ENCODE measurements around the gene CCND3. TPM values are rescaled to one million over a fixed set of nuclear protein-coding genes. Genes with fewer than 3 reads are reported as not detected.
A peak's percentile ranks its signal among the peaks of the same experiment; 100 is the strongest.

Gene CCND3
- total and polyA plus RNA-seq, 12 donors, result 85.9 to 309 (median 156) TPM

- Histone ChIP-seq H3K27ac (peak overlapping the region in 4 of 5 donors; percentile 37 to 97 (median 84)), H3K36me3 (replicated peaks in 1 of 2) (peaks cover 0 to 35% of the 10 kb centered on the region in 2 donors), H3K9me3 (replicated peaks in 1 of 3) (no peaks in the 10 kb centered on the region), H3K27me3 (no peaks in the 10 kb centered on the region), H3K4me3 (no peak overlapping the region), H3K4me1 (replicated peaks in 1 of 2) (peaks cover 28 to 61% of the 10 kb centered on the region in 2 donors)
- no peak for TF ChIP-seq CTCF (IDR thresholded peaks at IDR 0.05)
- no peak for TF ChIP-seq POLR2A (IDR thresholded peaks at IDR 0.05)
- intact Hi-C loops (cut with DNase I), result loop anchor here (5.0 to 10.0 kb wide), 3 partner anchors 93 to 153 kb away; partner anchors contain the start of genes PRICKLE4 (in 2 of the 2) and TOMM6 (in 2 of the 2)
- WGBS, 4 donors, result 29 to 76% (median 53%) methylated on average over 3 to 4 of the region's 4 CpGs
- DNase-seq, result peak in 3 of 7 donors; percentile 16 to 38 (median 29)
These were observed 3.6 kb downstream of the CCND3 start for GRCh38 chr6:41937861-41938574.

GRCh38 chr6:41937472-41937860, 4.1 kb downstream of the CCND3 start:
- TF ChIP-seq CTCF (IDR thresholded peaks at IDR 0.05) (no peak), POLR2A (IDR thresholded peaks at IDR 0.05) (no peak)
- 67 to 77% (median 70%) methylated on average over 2 of the region's 2 CpGs for WGBS, 4 donors
- H3K27ac ChIP-seq, result peak overlapping the region in 3 of 5 donors; percentile 48 to 97 (median 85)
- H3K4me1 ChIP-seq (replicated peaks in 1 of 2), result peaks cover 28 to 56% of the 10 kb centered on the region in 2 donors
- no peaks in the 10 kb centered on the region for H3K27me3 ChIP-seq
- H3K9me3 ChIP-seq (replicated peaks in 1 of 3), result no peaks in the 10 kb centered on the region
- peaks cover 0 to 40% of the 10 kb centered on the region in 2 donors for H3K36me3 ChIP-seq (replicated peaks in 1 of 2)
- intact Hi-C loops (cut with DNase I), result loop anchor here (5.0 to 10.0 kb wide), 3 partner anchors 93 to 153 kb away; partner anchors contain the start of genes PRICKLE4 (in 2 of the 2) and TOMM6 (in 2 of the 2)
- DNase-seq, result no peak
- H3K4me3 ChIP-seq, result no peak overlapping the region

GRCh38 chr6:41936073-41936837, 5.4 kb downstream of the CCND3 start:
- Histone ChIP-seq H3K27ac (peak overlapping the region; percentile 32 to 97 (median 56)), H3K4me3 (no peak overlapping the region), H3K27me3 (no peaks in the 10 kb centered on the region), H3K9me3 (replicated peaks in 1 of 3) (no peaks in the 10 kb centered on the region), H3K4me1 (replicated peaks in 1 of 2) (peaks cover 28 to 51% of the 10 kb centered on the region in 2 donors), H3K36me3 (replicated peaks in 1 of 2) (peaks cover 0 to 52% of the 10 kb centered on the region in 2 donors)
- WGBS, 4 donors, result 16 to 36% (median 31%) methylated on average over 6 to 10 of the region's 10 CpGs
- TF ChIP-seq CTCF (IDR thresholded peaks at IDR 0.05) (peak; percentile 80 to 95 (median 91)), POLR2A (IDR thresholded peaks at IDR 0.05) (peak in 1 of 2 donors; percentile 48)
- DNase-seq, result peak; percentile 84 to 95 (median 92)
- intact Hi-C loops (cut with DNase I), result loop anchor here (5.0 to 10.0 kb wide), 3 partner anchors 91 to 151 kb away; partner anchors contain the start of genes PRICKLE4 (in 2 of the 2) and TOMM6 (in 2 of the 2)

GRCh38 chr6:41935685-41936072, 5.9 kb downstream of the CCND3 start:
- TF ChIP-seq CTCF (IDR thresholded peaks at IDR 0.05) (no peak), POLR2A (IDR thresholded peaks at IDR 0.05) (no peak)
- Histone ChIP-seq H3K9me3 (replicated peaks in 1 of 3) (no peaks in the 10 kb centered on the region), H3K27ac (peak overlapping the region; percentile 32 to 97 (median 56)), H3K27me3 (no peaks in the 10 kb centered on the region), H3K4me1 (replicated peaks in 1 of 2) (peaks cover 28 to 51% of the 10 kb centered on the region in 2 donors), H3K4me3 (no peak overlapping the region), H3K36me3 (replicated peaks in 1 of 2) (peaks cover 0 to 58% of the 10 kb centered on the region in 2 donors)
- intact Hi-C loops (cut with DNase I), result loop anchor here (5.0 to 10.0 kb wide), 3 partner anchors 91 to 151 kb away; partner anchors contain the start of genes PRICKLE4 (in 2 of the 2) and TOMM6 (in 2 of the 2)
- DNase-seq, result peak in 2 of 7 donors; percentile 18 to 35
- 50 to 71% (median 65%) methylated on average over 1 to 8 of the region's 8 CpGs for WGBS, 4 donors

All from adrenal gland (tissue), 12 donors.